ENCODE data around the gene CDC5L.

CDC5L gene

GRCh38 chr6:44375071-44375470 lies 12.4 kb upstream of the CDC5L start:
- no peak for TF ChIP-seq CTCF (conservative IDR thresholded peaks at IDR 0.05)
- no peak for TF ChIP-seq ZFX (IDR thresholded peaks at IDR 0.05)
- no peak overlapping the region for H3K27ac ChIP-seq

- TF ChIP-seq CTCF (conservative IDR thresholded peaks at IDR 0.05) (no peak), ZFX (IDR thresholded peaks at IDR 0.05) (no peak)
- H3K27ac ChIP-seq = no peak overlapping the region
These were observed 10.0 kb upstream of the CDC5L start for GRCh38 chr6:44377484-44377883.

DNA sequence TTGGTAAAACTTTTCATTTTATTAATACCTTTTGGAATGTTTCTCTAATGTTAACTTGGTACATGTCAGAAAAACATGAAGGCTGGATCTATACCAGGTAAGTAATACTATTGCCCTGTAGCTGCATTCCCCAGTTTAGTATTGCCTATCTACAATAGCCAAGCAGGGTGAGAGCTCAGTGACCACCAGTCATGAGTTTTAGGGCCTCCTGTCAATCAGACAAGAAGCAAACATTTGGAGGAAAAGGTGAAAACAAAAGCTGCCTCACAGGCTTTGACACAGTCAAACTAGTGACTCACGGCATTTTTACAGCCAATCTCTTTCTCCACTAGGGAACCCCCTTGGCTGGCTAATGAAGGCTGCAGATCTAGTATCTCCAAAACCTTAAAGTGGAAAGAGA lies 9.5 kb upstream of the CDC5L start:
- TF ChIP-seq ZFX (IDR thresholded peaks at IDR 0.05) (no peak), CTCF (conservative IDR thresholded peaks at IDR 0.05) (no peak)
- no peak overlapping the region for H3K27ac ChIP-seq

GRCh38 chr6:44381739-44382138 lies 5.8 kb upstream of the CDC5L start:
- no peak overlapping the region for H3K27ac ChIP-seq
- no peak for TF ChIP-seq CTCF (conservative IDR thresholded peaks at IDR 0.05)
- no peak for TF ChIP-seq ZFX (IDR thresholded peaks at IDR 0.05)

GRCh38 chr6:44386364-44386928 lies 1.1 kb upstream of the CDC5L start:
- peak overlapping the region; percentile 94; the same call in 1 of the 2 replicates for H3K27ac ChIP-seq
- TF ChIP-seq CTCF (conservative IDR thresholded peaks at IDR 0.05) = no peak
- TF ChIP-seq ZFX (IDR thresholded peaks at IDR 0.05) = no peak

DNA sequence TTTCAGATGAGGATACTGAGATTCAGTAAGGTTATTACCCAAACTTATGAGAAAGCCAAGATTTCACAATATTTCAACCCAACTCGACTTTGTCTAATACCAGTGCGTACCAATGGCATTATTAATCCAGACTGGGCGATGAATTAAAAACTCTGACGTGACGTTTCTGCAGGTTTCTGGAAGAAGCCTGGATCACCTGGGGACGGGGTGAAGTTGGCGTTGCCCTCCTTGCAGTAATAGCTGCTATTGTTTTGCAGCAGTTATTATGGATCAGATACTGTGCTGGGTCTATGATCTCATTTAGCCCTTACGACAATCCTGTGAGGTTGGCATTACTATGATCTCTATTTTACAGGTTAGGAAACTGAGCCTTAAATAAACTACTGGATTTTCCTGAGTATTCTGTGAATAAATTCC lies 569 bp upstream of the CDC5L start:
- TF ChIP-seq CTCF (conservative IDR thresholded peaks at IDR 0.05) (no peak), ZFX (IDR thresholded peaks at IDR 0.05) (no peak)
- H3K27ac ChIP-seq = peak overlapping the region; percentile 94

DNA sequence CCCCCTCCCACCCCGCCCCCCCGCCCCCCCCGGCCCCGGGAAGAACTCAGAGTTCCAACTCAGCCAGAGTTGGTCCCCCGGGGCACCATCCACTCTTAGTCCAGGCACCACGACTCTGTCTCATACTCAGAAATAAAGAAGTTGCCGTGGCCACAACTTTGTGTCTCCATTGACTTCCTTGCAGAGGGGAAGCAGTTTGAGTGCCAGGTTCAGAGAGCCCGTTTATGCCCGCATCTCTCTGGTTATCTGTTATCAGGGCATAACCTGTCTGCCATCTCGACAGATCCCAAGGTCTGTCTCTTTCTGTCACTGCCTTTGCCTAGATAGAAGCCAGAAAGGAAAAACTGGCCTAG lies 605 bp downstream of the CDC5L start:
- peak overlapping the region; percentile 94 for H3K27ac ChIP-seq
- TF ChIP-seq ZFX (IDR thresholded peaks at IDR 0.05) (no peak), CTCF (conservative IDR thresholded peaks at IDR 0.05) (no peak)

All from C4-2B (cell line).